ENCODE data around the gene OOSP3. TPM values are rescaled to one million over a fixed set of nuclear protein-coding genes. Genes with fewer than 3 reads are reported as not detected.

The OOSP3 gene
- polyA plus RNA-seq, 1 of the 3 experiments (the other 2 are of a cell fraction) = not detected

GRCh38 chr11:59857439-59858434, 20.8 kb upstream of the OOSP3 start (continued):
- TF ChIP-seq NRF1 (IDR thresholded peaks at IDR 0.05; ENCODE audit: low read depth, low read length) = no peak
- no peak for TF ChIP-seq NFIC (IDR thresholded peaks at IDR 0.05; ENCODE audit: borderline replicate concordance)
- no peak for TF ChIP-seq YY1 (IDR thresholded peaks at IDR 0.05; ENCODE audit: low read depth)
- TF ChIP-seq, protein P1, sequence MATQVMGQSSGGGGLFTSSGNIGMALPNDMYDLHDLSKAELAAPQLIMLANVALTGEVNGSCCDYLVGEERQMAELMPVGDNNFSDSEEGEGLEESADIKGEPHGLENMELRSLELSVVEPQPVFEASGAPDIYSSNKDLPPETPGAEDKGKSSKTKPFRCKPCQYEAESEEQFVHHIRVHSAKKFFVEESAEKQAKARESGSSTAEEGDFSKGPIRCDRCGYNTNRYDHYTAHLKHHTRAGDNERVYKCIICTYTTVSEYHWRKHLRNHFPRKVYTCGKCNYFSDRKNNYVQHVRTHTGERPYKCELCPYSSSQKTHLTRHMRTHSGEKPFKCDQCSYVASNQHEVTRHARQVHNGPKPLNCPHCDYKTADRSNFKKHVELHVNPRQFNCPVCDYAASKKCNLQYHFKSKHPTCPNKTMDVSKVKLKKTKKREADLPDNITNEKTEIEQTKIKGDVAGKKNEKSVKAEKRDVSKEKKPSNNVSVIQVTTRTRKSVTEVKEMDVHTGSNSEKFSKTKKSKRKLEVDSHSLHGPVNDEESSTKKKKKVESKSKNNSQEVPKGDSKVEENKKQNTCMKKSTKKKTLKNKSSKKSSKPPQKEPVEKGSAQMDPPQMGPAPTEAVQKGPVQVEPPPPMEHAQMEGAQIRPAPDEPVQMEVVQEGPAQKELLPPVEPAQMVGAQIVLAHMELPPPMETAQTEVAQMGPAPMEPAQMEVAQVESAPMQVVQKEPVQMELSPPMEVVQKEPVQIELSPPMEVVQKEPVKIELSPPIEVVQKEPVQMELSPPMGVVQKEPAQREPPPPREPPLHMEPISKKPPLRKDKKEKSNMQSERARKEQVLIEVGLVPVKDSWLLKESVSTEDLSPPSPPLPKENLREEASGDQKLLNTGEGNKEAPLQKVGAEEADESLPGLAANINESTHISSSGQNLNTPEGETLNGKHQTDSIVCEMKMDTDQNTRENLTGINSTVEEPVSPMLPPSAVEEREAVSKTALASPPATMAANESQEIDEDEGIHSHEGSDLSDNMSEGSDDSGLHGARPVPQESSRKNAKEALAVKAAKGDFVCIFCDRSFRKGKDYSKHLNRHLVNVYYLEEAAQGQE (IDR thresholded peaks at IDR 0.05; ENCODE audit: low read depth, low read length) = no peak
- no peak for TF ChIP-seq EZH2phosphoT487 (IDR thresholded peaks at IDR 0.05; ENCODE audit: borderline replicate concordance, low read depth)
- TF ChIP-seq, protein P2, sequence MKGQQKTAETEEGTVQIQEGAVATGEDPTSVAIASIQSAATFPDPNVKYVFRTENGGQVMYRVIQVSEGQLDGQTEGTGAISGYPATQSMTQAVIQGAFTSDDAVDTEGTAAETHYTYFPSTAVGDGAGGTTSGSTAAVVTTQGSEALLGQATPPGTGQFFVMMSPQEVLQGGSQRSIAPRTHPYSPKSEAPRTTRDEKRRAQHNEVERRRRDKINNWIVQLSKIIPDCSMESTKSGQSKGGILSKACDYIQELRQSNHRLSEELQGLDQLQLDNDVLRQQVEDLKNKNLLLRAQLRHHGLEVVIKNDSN (IDR thresholded peaks at IDR 0.05; ENCODE audit: borderline replicate concordance, low read depth) = no peak
- TF ChIP-seq GABPA (IDR thresholded peaks at IDR 0.05; ENCODE audit: low read depth) = no peak
- no peak for TF ChIP-seq FOXM1 (IDR thresholded peaks at IDR 0.05; ENCODE audit: low read depth)

DNA sequence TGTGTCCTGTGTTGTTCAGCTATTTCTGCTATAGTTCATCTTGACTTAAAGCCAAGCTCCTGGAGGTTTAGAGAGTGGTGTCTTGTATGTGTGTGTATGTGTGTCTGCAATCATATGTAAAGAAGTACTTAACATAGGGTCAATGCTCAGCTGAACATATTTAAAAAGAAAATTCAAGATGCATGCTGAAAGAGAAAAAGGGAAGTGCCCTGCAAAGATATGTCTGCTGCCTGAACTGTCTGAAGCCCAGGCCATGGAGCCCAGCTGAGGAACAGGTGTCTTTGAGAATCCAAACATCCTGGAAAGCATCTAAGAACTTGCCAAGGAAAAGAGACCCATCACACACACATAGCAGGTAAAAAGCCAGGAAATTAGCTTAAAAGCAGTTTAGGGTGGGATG, 18.9 kb upstream of the OOSP3 start:
- Histone ChIP-seq H3K4me2 (no peak overlapping the region), H3K27ac (ENCODE audit: low read depth in 2 of 2, low read length in 1 of 2) (no peak overlapping the region), H3K4me3 (ENCODE audit: low read depth in 2 of 2, low read length in 1 of 2) (no peak overlapping the region), H4K20me1 (ENCODE audit: insufficient read depth) (no peaks in the 10 kb centered on the region), H3K36me3 (replicated peaks in 1 of 2; ENCODE audit: control insufficient read depth in 1 of 2, insufficient read depth in 2 of 2, low read length in 1 of 2) (no peaks in the 10 kb centered on the region), H2AFZ (ENCODE audit: low read depth) (no peak overlapping the region), H3K4me1 (ENCODE audit: control insufficient read depth in 1 of 2, insufficient read depth in 2 of 2, low read depth in 1 of 2, low read length in 1 of 2) (peaks cover 0 to 11% of the 10 kb centered on the region in 2 experiments; a peak in 1 of 4 replicates), H3F3A (replicated peaks; ENCODE audit: insufficient read depth) (no peaks in the 10 kb centered on the region), H3K9me2 (no peaks in the 10 kb centered on the region), H3K9ac (no peak overlapping the region), H3K9me3 (no peaks in the 10 kb centered on the region), H3K27me3 (ENCODE audit: insufficient read depth) (peaks cover 4% of the 10 kb centered on the region; the same call in 1 of the 2 replicates), H3K79me2 (ENCODE audit: insufficient read depth) (no peaks in the 10 kb centered on the region)
- POLR2A ChIA-PET = no interaction called here
- no peak for DNase-seq
- CTCF ChIA-PET = interaction anchor here (1.2 kb wide), 1 partner anchor 37 kb away, joined by 3 read pairs; no protein-coding TSS in a partner anchor
- no peak for TF ChIP-seq EZH2phosphoT487 (IDR thresholded peaks at IDR 0.05; ENCODE audit: borderline replicate concordance, low read depth)
- TF ChIP-seq MXI1 (IDR thresholded peaks at IDR 0.05; ENCODE audit: low read depth, low read length) = no peak
- TF ChIP-seq TEAD4 (IDR thresholded peaks at IDR 0.05; ENCODE audit: borderline replicate concordance, insufficient read depth) = no peak
- no peak for TF ChIP-seq FOSL2 (IDR thresholded peaks at IDR 0.05; ENCODE audit: borderline replicate concordance, low read depth)
- no peak for TF ChIP-seq FOXM1 (IDR thresholded peaks at IDR 0.05; ENCODE audit: low read depth)
- TF ChIP-seq MAX (IDR thresholded peaks at IDR 0.05; ENCODE audit: low read depth) = no peak
- TF ChIP-seq CHD2 (IDR thresholded peaks at IDR 0.05; ENCODE audit: low read length, partially characterized antibody) = no peak
- TF ChIP-seq NRF1 (IDR thresholded peaks at IDR 0.05; ENCODE audit: low read depth, low read length) = no peak
- TF ChIP-seq, protein P3, sequence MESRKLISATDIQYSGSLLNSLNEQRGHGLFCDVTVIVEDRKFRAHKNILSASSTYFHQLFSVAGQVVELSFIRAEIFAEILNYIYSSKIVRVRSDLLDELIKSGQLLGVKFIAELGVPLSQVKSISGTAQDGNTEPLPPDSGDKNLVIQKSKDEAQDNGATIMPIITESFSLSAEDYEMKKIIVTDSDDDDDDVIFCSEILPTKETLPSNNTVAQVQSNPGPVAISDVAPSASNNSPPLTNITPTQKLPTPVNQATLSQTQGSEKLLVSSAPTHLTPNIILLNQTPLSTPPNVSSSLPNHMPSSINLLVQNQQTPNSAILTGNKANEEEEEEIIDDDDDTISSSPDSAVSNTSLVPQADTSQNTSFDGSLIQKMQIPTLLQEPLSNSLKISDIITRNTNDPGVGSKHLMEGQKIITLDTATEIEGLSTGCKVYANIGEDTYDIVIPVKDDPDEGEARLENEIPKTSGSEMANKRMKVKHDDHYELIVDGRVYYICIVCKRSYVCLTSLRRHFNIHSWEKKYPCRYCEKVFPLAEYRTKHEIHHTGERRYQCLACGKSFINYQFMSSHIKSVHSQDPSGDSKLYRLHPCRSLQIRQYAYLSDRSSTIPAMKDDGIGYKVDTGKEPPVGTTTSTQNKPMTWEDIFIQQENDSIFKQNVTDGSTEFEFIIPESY (IDR thresholded peaks at IDR 0.05; ENCODE audit: borderline replicate concordance, low read depth) = no peak
- no peak for TF ChIP-seq EP300 (IDR thresholded peaks at IDR 0.05; ENCODE audit: borderline replicate concordance in 1 of 2, low read depth in 1 of 2, low read length in 1 of 2)
- no peak for TF ChIP-seq RAD21 (IDR thresholded peaks at IDR 0.05; ENCODE audit: low read length)
- TF ChIP-seq, protein P1 (IDR thresholded peaks at IDR 0.05; ENCODE audit: low read depth, low read length) = no peak
- no peak for TF ChIP-seq JUND (IDR thresholded peaks at IDR 0.05)
- TF ChIP-seq GATA2 (CRISPR knock-in tag; IDR thresholded peaks at IDR 0.05) = no peak
- no peak for TF ChIP-seq TAF1 (IDR thresholded peaks at IDR 0.05; ENCODE audit: borderline replicate concordance, low read depth, low read length)
